ENCODE measurements around the gene DBP.

The DBP gene

GRCh38 chr19:48627865-48628314 lies 9.3 kb downstream of the DBP start:
- DNase-seq (ENCODE audit: low read depth in 2 of 2) = no peak

- no peak for DNase-seq (ENCODE audit: low read depth in 2 of 2)
Observed at GRCh38 chr19:48627201-48627864, 9.8 kb downstream of the DBP start.

- DNase-seq (ENCODE audit: low read depth in 2 of 2) = no peak
Observed at GRCh38 chr19:48625891-48626327, 11.3 kb downstream of the DBP start.

GRCh38 chr19:48624791-48625723 lies 12.1 kb downstream of the DBP start:
- DNase-seq (ENCODE audit: low read depth in 2 of 2) = no peak

GRCh38 chr19:48624067-48624594 lies 13.0 kb downstream of the DBP start:
- DNase-seq (ENCODE audit: low read depth in 2 of 2) = peak; percentile 85 to 87

- DNase-seq (ENCODE audit: low read depth in 2 of 2) = no peak
Observed at GRCh38 chr19:48623556-48624066, 13.6 kb downstream of the DBP start.

- no peak for DNase-seq (ENCODE audit: low read depth in 2 of 2)
Observed at GRCh38 chr19:48619692-48620585, 17.2 kb downstream of the DBP start.

- peak; percentile 93 to 96 for DNase-seq (ENCODE audit: low read depth in 2 of 2)
Observed at GRCh38 chr19:48618916-48619691, 18.1 kb downstream of the DBP start, which contains the start of the genes RPL18 and SPHK2. Gene RPL18, minus strand, starts transcription at chr19:48619178. Its CDS starts 35 bp downstream, at chr19:48619143. Gene SPHK2, plus strand, starts transcription at chr19:48619506. Its CDS starts 1,009 bp downstream, at chr19:48620515.

GRCh38 chr19:48618278-48618915 lies 18.8 kb downstream of the DBP start:
- no peak for DNase-seq (ENCODE audit: low read depth in 2 of 2)

GRCh38 chr19:48617146-48617937 lies 19.8 kb downstream of the DBP start:
- DNase-seq (ENCODE audit: low read depth in 2 of 2) = no peak

GRCh38 chr19:48616491-48617056 lies 20.6 kb downstream of the DBP start:
- no peak for DNase-seq (ENCODE audit: low read depth in 2 of 2)

GRCh38 chr19:48616041-48616436 lies 21.1 kb downstream of the DBP start:
- DNase-seq (ENCODE audit: low read depth in 2 of 2) = no peak

GRCh38 chr19:48615231-48616040 lies 21.7 kb downstream of the DBP start:
- DNase-seq (ENCODE audit: low read depth in 2 of 2) = no peak

- DNase-seq (ENCODE audit: low read depth in 2 of 2) = no peak
Observed at GRCh38 chr19:48614436-48615230, 22.5 kb downstream of the DBP start, which contains the start of gene FAM83E. Gene FAM83E, minus strand, starts transcription at chr19:48615076. Its CDS starts 1,704 bp downstream, at chr19:48613372.

- no peak for DNase-seq (ENCODE audit: low read depth in 2 of 2)
Observed at GRCh38 chr19:48613852-48614435, 23.2 kb downstream of the DBP start.
